ENCODE results near the gene LPAR1.

DNA sequence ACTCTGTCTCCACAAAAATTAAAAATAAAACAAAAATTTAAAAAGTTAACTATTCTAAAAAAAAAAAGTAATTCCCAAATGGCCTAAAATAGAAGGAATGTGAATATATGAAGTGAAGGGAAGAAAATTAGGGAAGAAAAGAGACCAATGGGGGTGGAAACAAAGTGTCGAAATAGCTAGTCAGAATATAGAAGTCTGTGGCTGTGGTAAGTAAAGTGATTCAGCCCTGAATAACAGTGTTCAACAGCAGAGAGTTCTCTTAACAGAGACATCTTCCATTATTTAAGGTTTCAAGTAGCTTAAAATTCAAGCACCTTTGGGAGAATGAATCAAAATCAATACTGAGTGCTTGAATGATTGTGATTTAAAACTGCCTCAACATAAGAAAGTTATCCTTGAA is 51.7 kb downstream of the LPAR1 start:
- TF ChIP-seq, protein P1, sequence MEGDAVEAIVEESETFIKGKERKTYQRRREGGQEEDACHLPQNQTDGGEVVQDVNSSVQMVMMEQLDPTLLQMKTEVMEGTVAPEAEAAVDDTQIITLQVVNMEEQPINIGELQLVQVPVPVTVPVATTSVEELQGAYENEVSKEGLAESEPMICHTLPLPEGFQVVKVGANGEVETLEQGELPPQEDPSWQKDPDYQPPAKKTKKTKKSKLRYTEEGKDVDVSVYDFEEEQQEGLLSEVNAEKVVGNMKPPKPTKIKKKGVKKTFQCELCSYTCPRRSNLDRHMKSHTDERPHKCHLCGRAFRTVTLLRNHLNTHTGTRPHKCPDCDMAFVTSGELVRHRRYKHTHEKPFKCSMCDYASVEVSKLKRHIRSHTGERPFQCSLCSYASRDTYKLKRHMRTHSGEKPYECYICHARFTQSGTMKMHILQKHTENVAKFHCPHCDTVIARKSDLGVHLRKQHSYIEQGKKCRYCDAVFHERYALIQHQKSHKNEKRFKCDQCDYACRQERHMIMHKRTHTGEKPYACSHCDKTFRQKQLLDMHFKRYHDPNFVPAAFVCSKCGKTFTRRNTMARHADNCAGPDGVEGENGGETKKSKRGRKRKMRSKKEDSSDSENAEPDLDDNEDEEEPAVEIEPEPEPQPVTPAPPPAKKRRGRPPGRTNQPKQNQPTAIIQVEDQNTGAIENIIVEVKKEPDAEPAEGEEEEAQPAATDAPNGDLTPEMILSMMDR (IDR thresholded peaks at IDR 0.05; ENCODE audit: insufficient read depth, low read depth, low read length), result no peak
- no peak for TF ChIP-seq EZH2 (IDR thresholded peaks at IDR 0.05; ENCODE audit: insufficient read depth, low read length)

All from astrocyte (in vitro differentiated cells and primary cell).